ENCODE measurements around the gene LMCD1.

Gene LMCD1

GRCh38 chr3:8512234-8512633 is 10.6 kb downstream of the LMCD1 start:
- TF ChIP-seq CTCF (IDR thresholded peaks at IDR 0.05; ENCODE audit: borderline replicate concordance, extremely low read depth, low read length, poor library complexity, severe bottlenecking) (no peak), EZH2 (IDR thresholded peaks at IDR 0.05; ENCODE audit: borderline replicate concordance, low read depth, low read length, severe bottlenecking) (no peak)
- Histone ChIP-seq H3K4me2 (ENCODE audit: insufficient read depth, low read length) (no peak overlapping the region), H3K27ac (ENCODE audit: low read length) (no peak overlapping the region), H3K27me3 (ENCODE audit: insufficient read depth, low read length, poor library complexity) (peaks cover 3% of the 10 kb centered on the region), H3K9ac (ENCODE audit: low read depth, low read length) (no peak overlapping the region), H2AFZ (ENCODE audit: low read depth, low read length) (no peak overlapping the region), H3K4me1 (ENCODE audit: insufficient read depth, low read length) (no peaks in the 10 kb centered on the region), H3K36me3 (ENCODE audit: insufficient read depth, low read length) (no peaks in the 10 kb centered on the region), H3K79me2 (ENCODE audit: insufficient read depth, low read length) (no peaks in the 10 kb centered on the region), H3K4me3 (ENCODE audit: low read depth in 1 of 2, low read length in 2 of 2) (no peak overlapping the region), H4K20me1 (ENCODE audit: insufficient read depth, low read length) (no peaks in the 10 kb centered on the region), H3K9me3 (ENCODE audit: insufficient read depth, low read length, severe bottlenecking) (no peaks in the 10 kb centered on the region)
- ATAC-seq (ENCODE audit: insufficient read depth, low read depth): no peak
- no peak for DNase-seq

GRCh38 chr3:8516047-8516661 is 14.5 kb downstream of the LMCD1 start:
- Histone ChIP-seq H3K9ac (ENCODE audit: low read depth, low read length) (no peak overlapping the region), H3K27ac (ENCODE audit: low read length) (no peak overlapping the region), H3K4me3 (ENCODE audit: low read depth in 1 of 2, low read length in 2 of 2) (no peak overlapping the region), H3K9me3 (ENCODE audit: insufficient read depth, low read length, severe bottlenecking) (no peaks in the 10 kb centered on the region), H3K79me2 (ENCODE audit: insufficient read depth, low read length) (no peaks in the 10 kb centered on the region), H3K27me3 (ENCODE audit: insufficient read depth, low read length, poor library complexity) (no peaks in the 10 kb centered on the region), H4K20me1 (ENCODE audit: insufficient read depth, low read length) (no peaks in the 10 kb centered on the region), H3K4me2 (ENCODE audit: insufficient read depth, low read length) (no peak overlapping the region), H3K36me3 (ENCODE audit: insufficient read depth, low read length) (no peaks in the 10 kb centered on the region), H3K4me1 (ENCODE audit: insufficient read depth, low read length) (no peaks in the 10 kb centered on the region), H2AFZ (ENCODE audit: low read depth, low read length) (no peak overlapping the region)
- TF ChIP-seq EZH2 (IDR thresholded peaks at IDR 0.05; ENCODE audit: borderline replicate concordance, low read depth, low read length, severe bottlenecking) (no peak), CTCF (IDR thresholded peaks at IDR 0.05; ENCODE audit: borderline replicate concordance, extremely low read depth, low read length, poor library complexity, severe bottlenecking) (no peak)
- no peak for ATAC-seq (ENCODE audit: insufficient read depth, low read depth)
- DNase-seq: no peak

DNA sequence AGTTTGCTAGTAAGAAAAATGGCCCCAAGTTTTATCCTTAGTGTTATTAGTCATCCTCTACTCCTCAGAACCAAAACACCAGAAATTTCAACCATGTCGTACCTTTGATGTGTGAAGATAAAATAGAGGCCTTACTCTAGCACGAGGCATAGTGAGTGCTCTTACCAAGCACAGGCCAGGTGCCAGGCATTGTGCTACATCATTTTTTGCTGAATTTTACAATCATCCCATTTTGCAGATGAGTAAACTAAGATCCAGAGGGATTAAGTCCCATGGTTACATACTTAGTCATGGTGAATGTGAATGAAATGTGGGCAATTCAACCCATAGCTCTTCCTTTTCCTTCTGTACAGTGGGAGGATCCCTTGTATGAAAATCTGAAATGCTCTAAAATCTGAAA is 15.2 kb downstream of the LMCD1 start:
- no peak for ATAC-seq (ENCODE audit: insufficient read depth, low read depth)
- Histone ChIP-seq H3K36me3 (ENCODE audit: insufficient read depth, low read length) (no peaks in the 10 kb centered on the region), H3K4me2 (ENCODE audit: insufficient read depth, low read length) (no peak overlapping the region)

More for the DNA sequence above, 15.2 kb downstream of the LMCD1 start:
- Histone ChIP-seq H3K4me1 (ENCODE audit: insufficient read depth, low read length) (no peaks in the 10 kb centered on the region), H4K20me1 (ENCODE audit: insufficient read depth, low read length) (no peaks in the 10 kb centered on the region), H2AFZ (ENCODE audit: low read depth, low read length) (no peak overlapping the region), H3K9me3 (ENCODE audit: insufficient read depth, low read length, severe bottlenecking) (no peaks in the 10 kb centered on the region), H3K79me2 (ENCODE audit: insufficient read depth, low read length) (no peaks in the 10 kb centered on the region), H3K4me3 (ENCODE audit: low read depth in 1 of 2, low read length in 2 of 2) (no peak overlapping the region), H3K9ac (ENCODE audit: low read depth, low read length) (no peak overlapping the region), H3K27me3 (ENCODE audit: insufficient read depth, low read length, poor library complexity) (no peaks in the 10 kb centered on the region), H3K27ac (ENCODE audit: low read length) (no peak overlapping the region)
- TF ChIP-seq CTCF (IDR thresholded peaks at IDR 0.05; ENCODE audit: borderline replicate concordance, extremely low read depth, low read length, poor library complexity, severe bottlenecking): no peak
- no peak for TF ChIP-seq EZH2 (IDR thresholded peaks at IDR 0.05; ENCODE audit: borderline replicate concordance, low read depth, low read length, severe bottlenecking)
- no peak for DNase-seq
